B cell (primary cell): ENCODE data around the gene PISD. TPM values are rescaled to one million over a fixed set of nuclear protein-coding genes. Genes with fewer than 3 reads are reported as not detected.

Source experiments
- ATAC-seq: fragments of 200-7000 bp; cut with Tn5 transposase; one replicate; pipeline ENCODE4 v1.10.0; 2021; ENCODE audit warnings: low read depth, mild to moderate bottlenecking, moderate number of reproducible peaks, moderate library complexity
- CTCF ChIA-PET: fragments of 350-600 bp; sonication (Branson Sonifier 250); formaldehyde crosslinking; loops from one replicate; lab custom pipeline; 2021; ENCODE audit warnings: antibody characterized with exemption, inconsistent platforms; lab: Charles Lee
- POLR2A ChIA-PET: fragments of 350-600 bp; sonication (Branson Sonifier 250); formaldehyde crosslinking; loops from one replicate; lab custom pipeline; 2021; ENCODE audit warnings: antibody characterized with exemption; lab: Charles Lee
- DNase-seq: peaks from one replicate; pipeline ENCODE4 v3.0.0; 2013
- H2AFZ ChIP-seq: 2 replicates; pipeline ENCODE4 v1.6.1; 2012; ENCODE audit warnings: mild to moderate bottlenecking, low read depth, low read length; ENCODE audit not compliant: insufficient read depth, poor library complexity, severe bottlenecking
- H3K27ac ChIP-seq, 2 donors: 1 replicate in 1 of 2; 2 replicates in 1 of 2; pipeline ENCODE4 v1.5.1; 2012 to 2013; ENCODE audit warnings: low read length in 2 of 2, mild to moderate bottlenecking in 2 of 2, moderate library complexity in 1 of 2
- H3K27me3 ChIP-seq, 4 experiments: fragments of 200-600 bp in 1 of 4; sonication (generic) in 1 of 4; replicated peaks in 1 of 4; 1 replicate in 2 of 4; 2 replicates in 2 of 4; pipeline versions ENCODE4 v1.6.1 to v1.7.0; 2013 to 2016; ENCODE audit warnings: low read length in 3 of 4, mild to moderate bottlenecking in 2 of 4, mixed read lengths in 1 of 4, moderate library complexity in 1 of 4; ENCODE audit not compliant: insufficient read depth in 4 of 4, control insufficient read depth in 3 of 4; ENCODE audit errors: control extremely low read depth in 1 of 4
- H3K36me3 ChIP-seq, 2 experiments: replicated peaks in 1 of 2; 1 replicate in 1 of 2; 2 replicates in 1 of 2; pipeline versions ENCODE4 v1.6.1 to v1.7.1; 2013; ENCODE audit warnings: low read length in 1 of 2; ENCODE audit not compliant: insufficient read depth in 2 of 2, control insufficient read depth in 1 of 2; ENCODE audit errors: control extremely low read depth in 1 of 2, extremely low read depth in 1 of 2
- H3K4me1 ChIP-seq, 2 donors: fragments of 200-600 bp in 1 of 2; sonication (generic) in 1 of 2; 1 replicate in 1 of 2; 2 replicates in 1 of 2; pipeline versions ENCODE4 v1.5.1 to v1.6.1; 2013 to 2017; ENCODE audit warnings: low read length in 2 of 2; ENCODE audit not compliant: control insufficient read depth in 2 of 2, insufficient read depth in 2 of 2
- H3K4me2 ChIP-seq: replicated peaks from 2 replicates; pipeline ENCODE3; 2012; ENCODE audit warnings: mild to moderate bottlenecking, low read depth, low read length; ENCODE audit not compliant: poor library complexity, severe bottlenecking
- H3K4me3 ChIP-seq, 5 experiments: fragments of 200-600 bp in 1 of 5; sonication (generic) in 1 of 5; 1 replicate in 3 of 5; 2 replicates in 2 of 5; pipeline versions ENCODE4 v1.5.1 to v1.7.0; 2011 to 2016; ENCODE audit warnings: low read length in 4 of 5, mild to moderate bottlenecking in 4 of 5, low read depth in 2 of 5, control low read depth in 1 of 5, moderate library complexity in 1 of 5; ENCODE audit not compliant: insufficient read depth in 1 of 5; ENCODE audit errors: control extremely low read depth in 1 of 5, extremely low read depth in 1 of 5
- H3K79me2 ChIP-seq: fragments of 200-600 bp; sonication (generic); one replicate; pipeline ENCODE4 v1.6.0; 2016; ENCODE audit warnings: low read length; ENCODE audit not compliant: control insufficient read depth, insufficient read depth
- H3K9ac ChIP-seq: fragments of 200-600 bp; sonication (generic); 2 replicates; pipeline ENCODE4 v1.6.1; 2017; ENCODE audit warnings: mild to moderate bottlenecking, low read length, moderate library complexity
- H3K9me3 ChIP-seq, 3 donors: one replicate each; pipeline versions ENCODE4 v1.6.1 to v1.7.1; 2013; ENCODE audit warnings: low read length in 2 of 3; ENCODE audit not compliant: control insufficient read depth in 2 of 3, insufficient read depth in 1 of 3; ENCODE audit errors: control extremely low read depth in 1 of 3
- H4K20me1 ChIP-seq: 2 replicates; pipeline ENCODE4 v1.6.0; 2012; ENCODE audit warnings: mild to moderate bottlenecking, low read length; ENCODE audit not compliant: insufficient read depth, control insufficient read depth, poor library complexity, severe bottlenecking
- H3K27ac Mint-ChIP-seq: one replicate; pipeline ENCODE4 v1.8.0; 2021; ENCODE audit warnings: mixed read lengths
- H3K27me3 Mint-ChIP-seq: one replicate; pipeline ENCODE4 v1.8.0; 2021; ENCODE audit warnings: mixed read lengths
- H3K4me1 Mint-ChIP-seq: one replicate; pipeline ENCODE4 v1.8.0; 2021; ENCODE audit warnings: mixed read lengths
- H3K4me3 Mint-ChIP-seq: one replicate; pipeline ENCODE4 v1.8.0; 2021; ENCODE audit warnings: mixed read lengths
- H3K9me3 Mint-ChIP-seq: one replicate; pipeline ENCODE4 v1.8.0; 2022; ENCODE audit warnings: mixed read lengths; ENCODE audit not compliant: insufficient read depth
- EZH2 ChIP-seq: IDR thresholded peaks from 2 replicates; pipeline ENCODE4 v1.6.1; 2012; ENCODE audit warnings: borderline replicate concordance, low read depth, mild to moderate bottlenecking, moderate library complexity, low read length; ENCODE audit not compliant: insufficient read depth, poor library complexity, severe bottlenecking
- WGBS: methylation state at CpG from one replicate; pipeline ENCODE4 v1.1.5; 2013; ENCODE audit warnings: missing lambda C conversion rate; ENCODE audit not compliant: insufficient coverage; 5-methylcytosine and 5-hydroxymethylcytosine counted together
- intact Hi-C: fragments of 100-400 bp; cut with micrococcal nuclease; formaldehyde crosslinking; loops from one replicate; pipeline ENCODE4 v1.10.0; 2022
- polyA plus RNA-seq: library from polyadenylated mRNA; depleted of rRNA; stranded (reverse); fragments of >200 nt; gene quantifications from 2 replicates; pipeline ENCODE4 v1.2.3, GENCODE V29; 2012
- total RNA-seq, 2 donors: library from RNA; stranded (reverse); fragments of 120-200 nt in 1 of 2; gene quantifications; 1 replicate in 1 of 2; 2 replicates in 1 of 2; pipeline versions ENCODE4 v1.2.3 to v1.2.4, GENCODE V29; 2013 to 2022
- TF ChIP-seq, protein P1 (sequence below): fragments of 200-600 bp; IDR thresholded peaks from one replicate; pipeline ENCODE4 v1.8.0; 2022; ENCODE audit warnings: antibody characterized with exemption, mild to moderate bottlenecking

The PISD gene
- total and polyA plus RNA-seq, 2 donors (not counting 1 experiment from before 2014, with no cell fraction given) = 35.6 to 52.5 TPM

DNA sequence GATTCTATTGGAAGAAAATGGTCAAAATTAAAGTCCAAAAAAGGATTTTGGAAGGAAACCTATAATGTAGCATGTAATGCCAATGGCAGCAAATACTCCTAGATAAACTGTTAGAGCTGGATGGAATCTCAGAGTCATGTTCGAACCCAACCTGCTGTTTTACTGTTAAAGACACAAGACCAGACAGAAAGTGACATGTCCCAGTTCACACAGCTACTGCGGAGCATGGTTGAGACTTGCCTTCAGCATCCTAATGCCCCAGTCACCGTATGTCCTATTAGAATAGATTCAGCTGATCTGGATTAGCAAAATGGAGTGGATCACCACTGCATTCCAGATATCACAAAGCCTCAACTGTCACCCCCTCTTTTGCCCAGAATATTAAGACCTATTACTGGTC is 14.9 kb downstream of the PISD start:
- no peaks in the 10 kb centered on the region for H3K9me3 Mint-ChIP-seq
- Histone ChIP-seq H4K20me1 (peaks cover 4% of the 10 kb centered on the region), H3K4me1 (peaks cover 3 to 6% of the 10 kb centered on the region in 2 donors), H3K9me3 (no peaks in the 10 kb centered on the region), H3K36me3 (peaks cover 11 to 57% of the 10 kb centered on the region in 2 experiments), H3K4me3 (no peak overlapping the region), H3K27ac (no peak overlapping the region), H2AFZ (no peak overlapping the region), H3K4me2 (no peak overlapping the region), H3K79me2 (peaks cover 70% of the 10 kb centered on the region), H3K9ac (no peak overlapping the region), H3K27me3 (no peaks in the 10 kb centered on the region)
- no peak for DNase-seq
- intact Hi-C loops = no loop called here
- no peak overlapping the region for H3K27ac Mint-ChIP-seq
- ChIA-PET CTCF (interaction anchor here (1.3 to 1.8 kb wide), 2 partner anchors 30 to 91 kb away, joined by 3 to 6 read pairs; no protein-coding TSS in a partner anchor), POLR2A (no interaction called here)
- ATAC-seq = no peak
- whole genome bisulfite sequencing = 100% methylated on average over 2 of the region's 3 CpGs
- no peak overlapping the region for H3K4me3 Mint-ChIP-seq
- no peaks in the 10 kb centered on the region for H3K27me3 Mint-ChIP-seq
- peaks cover 32% of the 10 kb centered on the region for H3K4me1 Mint-ChIP-seq
- TF ChIP-seq EZH2 = no peak
- TF ChIP-seq, protein P1, sequence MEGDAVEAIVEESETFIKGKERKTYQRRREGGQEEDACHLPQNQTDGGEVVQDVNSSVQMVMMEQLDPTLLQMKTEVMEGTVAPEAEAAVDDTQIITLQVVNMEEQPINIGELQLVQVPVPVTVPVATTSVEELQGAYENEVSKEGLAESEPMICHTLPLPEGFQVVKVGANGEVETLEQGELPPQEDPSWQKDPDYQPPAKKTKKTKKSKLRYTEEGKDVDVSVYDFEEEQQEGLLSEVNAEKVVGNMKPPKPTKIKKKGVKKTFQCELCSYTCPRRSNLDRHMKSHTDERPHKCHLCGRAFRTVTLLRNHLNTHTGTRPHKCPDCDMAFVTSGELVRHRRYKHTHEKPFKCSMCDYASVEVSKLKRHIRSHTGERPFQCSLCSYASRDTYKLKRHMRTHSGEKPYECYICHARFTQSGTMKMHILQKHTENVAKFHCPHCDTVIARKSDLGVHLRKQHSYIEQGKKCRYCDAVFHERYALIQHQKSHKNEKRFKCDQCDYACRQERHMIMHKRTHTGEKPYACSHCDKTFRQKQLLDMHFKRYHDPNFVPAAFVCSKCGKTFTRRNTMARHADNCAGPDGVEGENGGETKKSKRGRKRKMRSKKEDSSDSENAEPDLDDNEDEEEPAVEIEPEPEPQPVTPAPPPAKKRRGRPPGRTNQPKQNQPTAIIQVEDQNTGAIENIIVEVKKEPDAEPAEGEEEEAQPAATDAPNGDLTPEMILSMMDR = no peak

DNA sequence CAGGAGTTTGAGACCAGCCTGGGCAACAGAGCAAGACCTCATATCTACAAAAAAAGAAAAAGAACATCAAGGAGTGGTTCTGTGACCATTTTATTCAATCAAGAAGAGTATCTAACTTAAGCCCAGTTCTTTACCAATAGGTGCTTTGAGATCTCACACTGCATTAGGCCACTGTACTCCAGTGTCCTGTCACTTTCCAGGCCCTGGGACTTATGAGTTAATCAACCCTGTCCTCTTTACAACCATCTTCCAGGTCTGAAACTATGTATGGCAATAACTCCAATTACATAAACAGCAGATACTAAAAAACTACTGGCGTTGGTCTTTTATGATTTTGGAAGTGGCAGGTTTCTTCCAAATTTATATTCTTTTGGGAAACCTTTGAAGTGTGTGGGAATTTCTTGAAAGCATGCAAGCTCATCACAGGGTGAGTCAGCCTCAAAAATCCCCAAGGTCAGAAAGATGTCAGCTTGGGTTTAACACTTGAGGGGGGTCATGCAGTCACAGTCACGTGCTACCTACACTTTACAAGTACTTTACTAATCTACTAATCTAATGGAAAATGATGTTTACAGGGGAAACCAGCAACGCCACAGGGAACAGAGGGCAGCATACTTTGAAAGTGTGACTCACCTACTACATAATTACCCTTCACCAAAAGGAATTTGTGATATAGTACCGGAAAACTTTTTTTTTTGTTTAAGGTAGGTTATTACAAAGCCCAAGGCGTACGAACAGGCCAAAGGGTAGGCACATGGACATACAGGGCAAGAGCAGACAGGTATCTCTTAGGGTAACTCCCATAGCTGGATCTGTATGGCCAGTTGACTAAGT is 15.6 kb downstream of the PISD start:
- no peak overlapping the region for H3K4me2 ChIP-seq
- peaks cover 3 to 4% of the 10 kb centered on the region in 2 donors for H3K4me1 ChIP-seq
- H4K20me1 ChIP-seq = peaks cover 5% of the 10 kb centered on the region
- ChIA-PET POLR2A (no interaction called here), CTCF (interaction anchor here (1.2 to 1.8 kb wide), 2 partner anchors 9 to 90 kb away, joined by 3 to 6 read pairs; no protein-coding TSS in a partner anchor)
- no peak overlapping the region for H3K9ac ChIP-seq
- H3K9me3 Mint-ChIP-seq = no peaks in the 10 kb centered on the region
- H3K27me3 ChIP-seq = no peaks in the 10 kb centered on the region
- TF ChIP-seq, protein P1 = no peak
- TF ChIP-seq EZH2 = no peak
- peaks cover 26% of the 10 kb centered on the region for H3K4me1 Mint-ChIP-seq
- no peaks in the 10 kb centered on the region for H3K9me3 ChIP-seq
- 71% methylated on average over 2 of the region's 6 CpGs for WGBS
- DNase-seq (no peak), ATAC-seq (peak; percentile 56)
- peak overlapping the region; percentile 72 for H3K27ac Mint-ChIP-seq
- H3K27me3 Mint-ChIP-seq = no peaks in the 10 kb centered on the region
- H3K36me3 ChIP-seq = peaks cover 11 to 60% of the 10 kb centered on the region in 2 experiments
- peaks cover 69% of the 10 kb centered on the region for H3K79me2 ChIP-seq
- H2AFZ ChIP-seq = no peak overlapping the region
- no peak overlapping the region for H3K4me3 Mint-ChIP-seq
- H3K4me3 ChIP-seq = no peak overlapping the region
- intact Hi-C loops = no loop called here
- H3K27ac ChIP-seq = no peak overlapping the region
